ENCODE results near the gene RTN4RL2.
A peak's percentile ranks its signal among the peaks of the same experiment; 100 is the strongest.
"Not testable (repeated sequence)": the region's sequence is repeated elsewhere in the genome, so short reads cannot be mapped to it uniquely, and the experiment has no call there.

The RTN4RL2 gene

GRCh38 chr11:57444362-57445121, 15.8 kb upstream of the RTN4RL2 start:
- TF ChIP-seq POLR2A (IDR thresholded peaks at IDR 0.05; ENCODE audit: low read length) (no peak), GATA1 (IDR thresholded peaks at IDR 0.05; ENCODE audit: low read depth, low read length) (no peak)
- DNase-seq: peak in 1 of 2 experiments; percentile 25

GRCh38 chr11:57445122-57445394, 15.3 kb upstream of the RTN4RL2 start:
- DNase-seq: not testable (repeated sequence)

DNA sequence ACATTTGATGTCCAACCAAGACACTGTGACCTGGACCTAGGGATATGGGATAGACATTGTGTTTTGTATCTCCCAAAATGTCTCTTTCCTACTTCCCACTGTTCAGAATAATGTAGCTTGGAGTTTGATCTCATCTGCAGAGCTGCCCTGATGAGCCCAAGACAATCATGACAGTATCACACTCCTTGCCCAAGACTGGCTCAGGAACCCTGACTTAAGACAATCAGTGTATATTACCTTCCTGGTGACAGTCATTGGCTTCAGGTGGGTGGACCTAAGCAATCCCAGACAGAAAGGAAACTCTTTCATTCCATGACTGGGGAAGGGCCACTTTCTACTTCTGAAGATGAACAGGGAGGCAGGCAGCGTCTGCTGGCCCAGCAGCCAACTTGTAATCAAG, 14.3 kb upstream of the RTN4RL2 start:
- no peak for DNase-seq
- no peak for TF ChIP-seq POLR2A (IDR thresholded peaks at IDR 0.05; ENCODE audit: low read length)
- TF ChIP-seq GATA1 (IDR thresholded peaks at IDR 0.05; ENCODE audit: low read depth, low read length): no peak

GRCh38 chr11:57453543-57454177, 6.7 kb upstream of the RTN4RL2 start:
- no peak for DNase-seq
- TF ChIP-seq GATA1 (IDR thresholded peaks at IDR 0.05; ENCODE audit: low read depth, low read length) (no peak), POLR2A (IDR thresholded peaks at IDR 0.05; ENCODE audit: low read length) (no peak)

- TF ChIP-seq POLR2A (IDR thresholded peaks at IDR 0.05; ENCODE audit: low read length) (no peak), GATA1 (IDR thresholded peaks at IDR 0.05; ENCODE audit: low read depth, low read length) (no peak)
- peak; percentile 81 to 90 for DNase-seq
Observed at GRCh38 chr11:57456960-57457642, 3.2 kb upstream of the RTN4RL2 start.

DNA sequence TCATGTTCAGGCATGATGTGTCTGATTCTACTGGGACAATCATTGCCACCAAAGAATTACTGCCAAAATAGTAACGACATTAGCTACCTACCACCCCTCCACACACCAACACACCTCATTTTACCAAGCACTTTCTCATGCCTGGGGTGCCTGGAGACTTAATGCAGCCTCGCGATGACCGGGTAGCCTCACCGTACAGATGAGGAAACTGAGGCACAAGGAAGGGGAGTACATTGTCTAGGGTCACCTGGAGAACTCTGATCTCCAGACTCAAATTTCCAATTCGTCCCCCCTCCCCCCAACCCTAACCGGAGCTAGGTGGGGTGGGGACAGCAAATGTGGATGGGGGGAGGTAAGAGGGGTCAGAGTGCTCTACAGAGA, 2.7 kb upstream of the RTN4RL2 start:
- DNase-seq: no peak
- TF ChIP-seq POLR2A (IDR thresholded peaks at IDR 0.05; ENCODE audit: low read length) (no peak), GATA1 (IDR thresholded peaks at IDR 0.05; ENCODE audit: low read depth, low read length) (no peak)

DNA sequence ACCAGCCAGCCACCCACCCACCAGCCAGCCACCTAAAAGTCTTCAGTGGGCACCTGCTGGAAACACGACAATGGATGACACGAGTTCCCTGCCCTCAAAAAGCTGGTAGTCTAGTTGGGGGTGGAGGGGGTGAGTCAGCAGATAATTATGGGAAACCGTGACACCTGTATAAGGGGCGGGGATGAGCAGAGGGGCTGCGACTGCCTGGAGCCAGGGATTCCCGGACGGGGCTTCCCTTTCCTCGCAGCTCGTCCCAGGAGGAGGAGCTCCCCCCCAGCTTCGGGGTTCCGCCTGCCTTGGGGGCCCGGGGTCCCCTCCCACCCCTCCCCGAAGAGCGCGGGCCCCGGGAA, 2.3 kb upstream of the RTN4RL2 start:
- DNase-seq: peak in 1 of 2 experiments; percentile 54
- TF ChIP-seq POLR2A (IDR thresholded peaks at IDR 0.05; ENCODE audit: low read length) (no peak), GATA1 (IDR thresholded peaks at IDR 0.05; ENCODE audit: low read depth, low read length) (no peak)

DNA sequence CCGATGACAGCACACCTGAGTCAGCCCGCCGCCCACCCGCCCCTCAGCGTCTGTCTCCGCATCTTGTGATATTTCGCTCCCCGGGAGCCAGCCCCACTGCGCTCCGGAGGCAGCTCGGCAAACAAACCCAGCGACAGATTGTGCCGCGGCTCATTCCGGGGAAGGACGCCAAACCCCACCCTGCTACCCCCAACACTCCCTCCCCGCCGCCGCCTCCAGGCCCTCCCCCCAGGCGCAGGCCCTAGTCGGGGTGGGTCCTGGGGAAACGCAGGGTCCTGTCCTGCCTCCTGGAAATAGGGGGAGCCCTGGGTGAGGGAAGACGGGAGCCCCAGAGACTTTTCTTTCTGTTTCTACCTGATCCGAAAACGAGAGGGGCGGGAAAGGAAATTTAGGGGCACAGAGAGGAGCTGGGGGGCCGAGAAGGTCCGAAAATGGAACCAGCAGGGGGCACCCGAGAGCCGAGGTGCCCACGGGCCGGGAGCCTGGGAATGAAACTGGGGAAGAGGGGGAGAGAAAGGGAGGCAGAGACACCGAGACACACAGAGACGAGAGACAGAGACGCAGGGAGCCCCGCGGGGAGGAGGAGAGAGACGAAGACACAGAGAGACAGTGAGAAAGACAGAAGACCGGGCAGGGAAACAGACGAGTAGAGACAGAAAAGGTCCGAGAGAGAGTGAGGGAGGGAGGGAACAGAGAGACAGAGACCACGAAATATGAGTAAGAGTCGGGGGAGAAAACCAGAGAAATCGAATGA, 1.7 kb upstream of the RTN4RL2 start:
- TF ChIP-seq POLR2A (IDR thresholded peaks at IDR 0.05; ENCODE audit: low read length): no peak
- no peak for TF ChIP-seq GATA1 (IDR thresholded peaks at IDR 0.05; ENCODE audit: low read depth, low read length)
- peak; percentile 65 to 79 for DNase-seq

- peak; percentile 51 to 64 for DNase-seq
Observed at GRCh38 chr11:57459164-57460021, 935 bp upstream of the RTN4RL2 start.

DNA sequence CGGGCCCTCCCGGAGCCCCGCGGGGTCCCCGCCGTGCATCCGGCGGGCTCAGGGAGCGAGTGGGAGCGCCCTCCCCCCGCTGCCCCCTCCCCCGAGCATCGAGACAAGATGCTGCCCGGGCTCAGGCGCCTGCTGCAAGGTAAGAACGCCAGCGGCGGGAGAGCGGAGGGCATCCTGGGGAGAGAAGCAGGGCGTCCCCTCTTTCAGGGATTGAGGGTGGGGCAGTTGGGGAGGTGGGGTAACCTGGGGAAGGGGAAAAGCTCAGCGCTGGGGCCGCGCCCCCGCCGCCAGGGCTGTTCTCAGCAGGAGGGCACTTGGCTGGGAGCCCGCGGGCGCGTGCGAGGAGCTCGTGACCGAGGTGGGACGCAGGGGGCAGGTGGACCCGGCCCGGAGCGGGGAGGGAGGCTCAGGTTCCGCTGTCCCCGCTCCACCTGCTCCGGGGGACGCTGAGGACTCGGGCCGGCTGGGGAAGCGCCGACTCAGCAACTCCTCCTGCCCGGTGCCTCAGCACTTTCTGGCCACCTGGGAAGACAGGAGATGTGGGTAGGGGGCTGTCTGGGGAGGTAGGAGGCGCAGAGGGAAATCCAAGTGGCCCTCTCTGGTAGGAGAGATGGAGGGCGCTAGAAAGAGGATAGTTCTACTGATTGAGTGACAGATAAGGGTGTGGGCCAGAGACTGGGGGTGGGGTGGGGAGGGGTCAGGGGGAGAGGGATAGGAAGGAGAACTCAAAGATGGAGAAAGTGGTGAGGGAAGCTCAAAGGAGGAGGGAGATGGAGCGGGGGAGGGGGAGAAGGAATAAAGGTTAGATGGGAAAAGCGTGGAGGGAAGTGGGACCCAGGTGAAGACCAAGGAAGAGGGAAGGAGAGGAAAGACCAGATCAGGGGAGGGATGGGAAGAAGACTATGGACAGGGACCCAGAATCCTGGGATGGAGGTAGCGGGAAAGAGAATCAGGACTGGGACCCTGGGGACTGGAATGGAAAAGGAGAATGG, 726 bp downstream of the RTN4RL2 start:
- TF ChIP-seq POLR2A (IDR thresholded peaks at IDR 0.05; ENCODE audit: low read length) (no peak), GATA1 (IDR thresholded peaks at IDR 0.05; ENCODE audit: low read depth, low read length) (no peak)
- DNase-seq: no peak

More at GRCh38 chr11:57459164-57460021, 935 bp upstream of the RTN4RL2 start:
- TF ChIP-seq POLR2A (IDR thresholded peaks at IDR 0.05; ENCODE audit: low read length) (no peak), GATA1 (IDR thresholded peaks at IDR 0.05; ENCODE audit: low read depth, low read length) (no peak)

GRCh38 chr11:57461841-57462489, 1.6 kb downstream of the RTN4RL2 start:
- TF ChIP-seq GATA1 (IDR thresholded peaks at IDR 0.05; ENCODE audit: low read depth, low read length): no peak
- no peak for TF ChIP-seq POLR2A (IDR thresholded peaks at IDR 0.05; ENCODE audit: low read length)
- no peak for DNase-seq

DNA sequence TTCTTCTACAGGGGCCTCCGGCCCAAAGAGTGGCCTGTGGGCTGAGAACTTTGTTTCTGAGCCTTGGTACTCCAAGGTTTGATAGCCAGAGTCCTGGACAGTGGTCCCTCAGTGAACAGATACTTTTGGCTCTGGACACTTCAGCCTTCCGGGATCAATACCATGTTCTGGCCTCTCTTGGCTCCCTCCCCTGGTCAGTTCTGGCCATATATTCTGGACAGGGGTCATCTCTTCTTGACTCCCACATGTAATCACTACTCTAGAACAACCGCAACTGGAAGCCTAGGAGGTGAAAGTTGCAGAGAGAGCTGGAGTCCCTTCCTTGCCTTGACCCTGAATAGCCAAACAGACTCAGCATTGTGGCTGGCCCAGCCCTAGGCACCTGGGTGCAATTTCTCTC, 2.3 kb downstream of the RTN4RL2 start:
- TF ChIP-seq POLR2A (IDR thresholded peaks at IDR 0.05; ENCODE audit: low read length) (no peak), GATA1 (IDR thresholded peaks at IDR 0.05; ENCODE audit: low read depth, low read length) (no peak)
- DNase-seq: no peak
